Stimulated activated CD4-positive, alpha-beta T cell treated with anti-CD3 and anti-CD28 coated beads, Interleukin-15, amount 100 ng/mL, for 48 hours (primary cell): ENCODE data around the gene TLE7.

ENCODE experiments used
- DNase-seq, 2 donors: peaks; one replicate each; pipeline ENCODE4 v3.0.0-alpha.2; 2020; ENCODE audit warnings: low read depth in 2 of 2

Gene TLE7

DNA sequence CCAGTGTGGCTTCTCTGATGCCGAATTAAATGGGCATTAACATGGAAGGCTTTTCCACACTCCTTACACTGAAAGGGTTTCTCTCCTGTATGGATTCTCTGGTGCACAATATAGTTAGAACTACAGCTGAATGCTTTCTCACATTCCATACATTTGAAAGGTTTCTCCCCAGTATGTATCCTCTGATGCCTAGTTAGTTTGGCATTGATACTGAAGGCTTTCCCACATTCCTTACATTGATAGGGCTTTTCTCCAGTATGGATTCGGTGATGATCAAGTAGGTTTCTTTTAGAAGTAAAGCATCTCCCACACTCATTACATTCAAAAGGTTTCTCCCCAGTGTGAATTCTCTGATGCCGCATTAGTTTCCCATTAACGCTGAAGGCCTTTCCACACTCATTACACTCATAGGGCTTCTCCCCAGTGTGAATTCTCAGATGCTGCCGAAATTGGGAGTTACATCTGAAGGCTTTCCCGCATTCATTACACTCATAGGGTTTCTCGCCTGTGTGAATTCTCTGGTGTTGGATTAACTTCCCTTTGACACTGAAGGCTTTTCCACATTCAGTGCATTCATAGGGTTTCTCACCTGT lies 6.5 kb upstream of the TLE7 start:
- no peak for DNase-seq

DNA sequence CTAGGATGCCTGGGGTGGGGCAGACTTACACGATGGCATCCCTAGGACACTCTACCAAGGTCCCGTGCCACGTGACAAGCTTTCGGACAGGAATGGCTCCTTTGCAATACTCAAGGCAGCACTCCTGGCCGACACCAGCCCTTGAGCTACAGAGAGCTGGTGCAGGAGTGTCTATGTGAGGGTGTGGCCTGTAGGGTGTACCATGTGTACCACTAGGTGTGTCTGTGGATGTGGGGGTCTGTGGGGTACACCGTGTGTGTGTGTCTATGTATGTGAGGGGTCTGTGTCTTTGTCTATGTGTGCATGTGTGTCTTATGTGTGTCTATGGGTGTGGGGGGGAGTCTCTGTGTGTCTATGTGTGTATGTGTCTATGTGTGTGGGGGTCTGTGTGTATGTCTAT lies 1.9 kb upstream of the TLE7 start:
- DNase-seq: no peak

DNA sequence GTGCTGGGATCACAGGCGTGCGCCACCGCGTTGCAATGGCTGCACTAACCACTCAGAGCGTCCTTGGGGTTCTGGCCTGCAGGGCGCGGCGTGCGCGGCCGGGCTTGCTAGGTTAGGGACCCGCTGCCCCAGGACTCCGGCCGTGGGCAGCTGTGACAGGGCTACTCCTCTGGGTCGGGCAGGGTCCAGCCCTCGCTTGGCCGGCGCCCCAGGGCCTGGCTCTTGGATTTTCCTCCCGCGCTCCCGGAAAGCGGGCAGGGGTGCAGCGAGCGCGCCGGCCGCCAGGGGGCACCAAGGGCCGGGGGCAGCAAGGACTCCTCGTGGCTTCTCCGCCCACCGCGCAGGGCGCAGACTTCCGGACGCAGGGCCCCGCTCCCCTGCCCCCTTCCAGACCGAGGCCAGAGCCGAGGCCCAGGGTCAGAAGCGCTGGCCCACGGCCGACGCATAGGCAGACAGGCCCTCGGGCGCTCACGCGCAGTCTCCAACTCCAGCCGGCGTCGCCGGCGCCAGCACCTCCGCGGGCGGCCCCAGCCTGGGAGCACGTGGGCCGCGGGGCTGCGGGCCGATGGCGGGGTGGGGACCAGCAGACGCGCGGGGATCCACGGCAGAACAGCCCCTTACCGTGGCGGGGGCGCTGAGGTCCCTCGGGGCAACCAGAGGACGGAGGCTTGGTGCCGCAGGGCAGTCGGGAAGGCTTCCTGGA lies 355 bp downstream of the TLE7 start:
- DNase-seq: no peak

DNA sequence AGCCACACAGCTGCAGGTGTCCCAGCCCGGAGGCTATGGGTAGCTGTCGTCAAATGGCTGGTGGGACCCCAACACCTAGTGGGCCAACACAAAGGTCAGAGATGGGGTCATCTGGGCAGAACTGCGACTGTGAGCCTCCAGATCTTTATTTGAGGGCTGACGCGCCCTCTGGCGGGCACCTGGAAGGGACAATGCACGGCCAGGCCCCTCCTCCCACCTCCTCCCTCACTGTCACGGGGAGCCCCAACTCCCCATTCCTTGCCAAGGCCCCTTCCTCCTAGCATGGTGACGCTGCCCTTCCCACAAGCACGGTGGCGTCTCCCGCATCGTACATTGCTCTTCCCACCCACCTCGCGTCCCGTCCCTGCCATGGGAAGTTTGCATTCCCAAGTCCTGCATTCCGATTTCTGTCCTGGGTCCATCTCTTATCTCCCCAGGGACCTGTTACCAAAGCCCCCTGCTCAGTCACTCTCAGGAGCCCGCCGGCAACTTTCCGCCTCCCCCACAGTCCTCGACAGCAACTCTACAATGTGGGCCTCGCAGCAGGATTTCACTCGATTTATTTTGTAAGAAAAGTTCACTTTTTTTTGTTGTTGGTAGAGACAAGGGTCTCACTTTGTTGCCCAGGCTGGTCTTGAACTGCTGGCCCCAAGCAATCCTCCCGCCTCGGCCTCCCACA lies 1.0 kb downstream of the TLE7 start:
- no peak for DNase-seq

DNA sequence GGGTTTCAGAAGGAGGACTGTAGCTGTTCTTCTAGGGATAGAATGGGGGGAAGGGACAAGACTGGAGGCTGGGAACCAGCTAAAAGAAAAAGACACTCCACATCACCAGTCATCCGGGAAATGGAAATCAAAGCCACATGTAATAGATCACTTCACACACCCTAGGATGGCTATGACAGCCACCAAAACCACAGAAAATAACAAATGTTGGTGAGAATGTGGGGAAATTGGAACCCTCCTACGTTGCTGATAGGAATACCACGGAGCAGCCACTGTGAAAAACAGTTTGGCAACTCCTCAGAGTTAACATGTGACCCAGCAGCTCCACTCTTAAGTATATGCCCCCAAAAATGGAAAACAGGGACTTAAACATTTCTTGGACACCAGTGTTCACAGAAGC lies 2.3 kb downstream of the TLE7 start:
- no peak for DNase-seq

DNA sequence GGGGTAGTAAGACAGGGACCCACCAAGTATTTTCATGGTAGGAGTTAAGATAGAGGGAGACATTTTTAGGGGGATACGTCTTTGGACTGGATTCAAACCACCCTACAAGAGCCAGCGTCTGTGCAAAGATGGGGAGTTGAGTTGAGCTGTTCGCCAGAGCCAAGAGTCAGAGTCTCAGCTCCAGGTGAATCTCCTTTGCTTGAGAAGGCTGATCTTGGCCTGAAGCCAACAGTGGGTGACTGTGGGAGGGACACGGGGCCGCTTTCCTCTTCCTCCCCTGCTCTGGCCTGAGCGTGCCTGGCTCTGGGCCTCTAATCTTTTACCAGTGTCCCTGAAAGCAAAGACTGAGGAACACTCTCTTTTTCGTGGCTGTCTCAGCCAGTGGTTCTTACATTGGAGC lies 5.4 kb downstream of the TLE7 start:
- no peak for DNase-seq

DNA sequence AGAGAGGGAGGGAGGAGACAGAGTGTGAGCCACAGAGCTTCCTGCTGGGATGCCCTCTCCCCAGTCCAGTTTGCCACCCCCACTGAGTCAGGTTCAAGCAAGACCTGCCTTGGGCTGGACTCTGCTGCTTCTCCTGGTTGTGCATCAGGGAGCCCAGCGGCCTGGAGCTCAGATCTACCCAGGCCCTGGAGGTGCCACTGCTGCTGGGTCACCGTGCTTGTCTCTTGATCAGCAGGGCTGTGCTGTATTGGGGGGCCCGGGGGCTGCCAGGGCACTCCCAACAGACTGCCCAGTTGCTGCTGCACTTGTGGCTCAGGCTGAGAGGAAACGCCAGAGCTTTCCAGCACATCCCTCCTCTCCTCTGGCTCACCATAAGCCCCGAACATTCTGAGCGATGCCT lies 8.9 kb downstream of the TLE7 start:
- no peak for DNase-seq

DNA sequence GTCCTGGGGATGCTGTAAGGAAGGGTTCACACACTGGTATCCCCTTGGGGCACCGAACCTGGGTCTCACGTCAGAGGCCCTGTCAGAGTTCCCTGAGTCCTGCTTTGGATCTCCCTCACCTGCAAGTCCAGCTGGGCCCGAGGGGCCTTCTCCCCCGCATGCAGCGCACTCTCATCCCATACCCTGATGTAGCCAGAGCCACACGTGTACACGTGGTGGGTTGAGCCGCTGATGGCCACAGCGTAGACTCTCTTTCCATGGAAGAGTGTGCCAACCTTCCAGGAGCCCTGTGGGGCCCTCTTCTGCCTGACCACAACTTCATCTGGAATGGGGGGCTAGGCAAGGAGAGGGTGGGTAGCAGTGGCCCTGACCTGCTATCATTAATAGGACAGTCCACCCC lies 9.9 kb downstream of the TLE7 start:
- DNase-seq: no peak

DNA sequence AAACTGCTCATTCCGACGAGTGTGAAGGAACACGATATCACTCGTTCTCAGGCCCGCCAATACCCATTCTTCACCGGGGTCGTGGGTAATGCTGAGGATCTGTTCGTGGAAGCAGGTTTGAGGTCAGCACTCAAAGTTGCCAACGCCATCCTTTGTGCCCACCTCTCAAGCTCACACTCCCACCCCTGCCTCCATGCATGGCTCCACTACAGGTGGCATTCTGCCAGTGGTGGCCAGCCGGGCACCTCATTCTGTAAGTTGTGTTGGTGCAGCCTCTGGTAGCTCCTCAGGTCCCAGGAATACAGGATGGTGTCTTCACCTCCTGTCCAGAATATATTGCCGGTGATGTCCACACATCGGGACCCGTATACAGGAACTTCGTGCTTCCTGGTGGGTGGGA lies 10.7 kb downstream of the TLE7 start:
- no peak for DNase-seq

DNA sequence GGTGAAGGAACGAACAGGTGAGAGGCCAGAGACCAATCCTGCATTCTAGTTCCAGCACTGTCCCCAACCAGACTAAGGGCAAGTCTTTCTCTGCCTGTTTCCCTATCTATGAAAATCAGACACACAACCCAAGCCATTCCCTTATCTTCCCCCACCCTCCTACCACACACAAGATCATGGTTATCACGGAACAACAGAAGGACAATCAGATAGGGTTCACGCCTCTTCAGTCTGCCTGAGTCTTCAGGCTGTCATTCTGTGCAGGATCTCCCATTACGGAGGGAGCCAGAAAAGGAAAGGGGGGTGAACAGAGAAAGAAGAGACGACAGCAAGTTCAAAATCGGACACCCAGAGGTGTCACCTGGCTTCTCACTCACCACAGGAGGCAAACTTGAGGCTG lies 11.1 kb downstream of the TLE7 start:
- DNase-seq: no peak

DNA sequence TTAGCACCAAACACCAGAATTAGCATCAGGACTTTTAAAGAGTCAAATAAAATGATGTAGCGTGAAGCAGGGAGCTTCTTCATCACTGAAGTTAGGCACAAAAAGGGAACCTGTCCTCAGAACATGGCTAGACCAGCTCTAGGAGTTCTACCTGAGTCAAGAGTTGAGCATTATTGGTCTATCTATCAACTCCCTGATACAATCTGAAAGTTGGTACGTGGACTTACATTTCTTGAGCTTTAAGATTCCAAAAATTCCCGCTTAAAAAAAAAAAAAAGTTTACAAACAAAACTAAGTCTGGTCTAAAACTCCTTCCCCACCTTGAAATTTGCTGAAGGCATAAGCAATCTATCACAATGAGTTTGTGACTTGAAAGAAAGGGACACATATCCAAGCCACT lies 12.3 kb downstream of the TLE7 start:
- DNase-seq: no peak

DNA sequence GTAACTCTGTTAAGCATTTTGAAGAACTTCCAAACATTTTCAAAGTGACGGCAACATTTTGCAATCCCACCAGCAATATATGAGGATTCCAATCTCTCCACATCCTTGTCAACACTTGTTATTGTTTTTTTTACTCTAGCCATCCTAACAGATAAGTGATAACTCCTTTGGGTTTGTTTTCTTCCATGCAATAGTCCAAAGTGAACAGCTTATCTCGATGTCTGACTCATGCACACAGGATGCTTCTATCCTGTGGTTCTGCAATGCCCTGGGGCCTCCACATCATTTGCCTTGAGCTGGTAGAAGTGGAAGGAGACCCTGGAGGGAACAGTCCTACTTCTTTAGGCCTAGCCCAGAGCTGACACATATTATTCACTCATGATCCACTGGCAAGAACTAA lies 13.0 kb downstream of the TLE7 start:
- DNase-seq: no peak

DNA sequence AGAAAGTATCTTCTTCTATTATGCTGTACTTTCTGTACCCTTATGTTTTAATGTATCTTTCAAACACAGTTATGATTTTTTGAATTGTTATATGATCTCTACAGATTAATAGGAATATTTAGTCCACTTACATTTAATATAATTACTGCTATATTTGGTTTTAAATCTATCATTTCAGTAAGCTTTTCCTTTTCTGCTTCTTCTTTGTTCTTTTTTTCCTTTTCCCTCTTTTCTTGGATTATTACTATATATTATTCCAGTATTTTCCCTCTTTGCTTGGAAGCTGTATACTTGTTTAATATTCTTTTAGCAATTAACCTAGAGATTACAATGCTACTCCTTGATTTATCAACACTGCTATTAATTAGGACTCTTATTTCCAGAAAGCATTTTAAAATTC lies 13.5 kb downstream of the TLE7 start:
- DNase-seq: no peak

DNA sequence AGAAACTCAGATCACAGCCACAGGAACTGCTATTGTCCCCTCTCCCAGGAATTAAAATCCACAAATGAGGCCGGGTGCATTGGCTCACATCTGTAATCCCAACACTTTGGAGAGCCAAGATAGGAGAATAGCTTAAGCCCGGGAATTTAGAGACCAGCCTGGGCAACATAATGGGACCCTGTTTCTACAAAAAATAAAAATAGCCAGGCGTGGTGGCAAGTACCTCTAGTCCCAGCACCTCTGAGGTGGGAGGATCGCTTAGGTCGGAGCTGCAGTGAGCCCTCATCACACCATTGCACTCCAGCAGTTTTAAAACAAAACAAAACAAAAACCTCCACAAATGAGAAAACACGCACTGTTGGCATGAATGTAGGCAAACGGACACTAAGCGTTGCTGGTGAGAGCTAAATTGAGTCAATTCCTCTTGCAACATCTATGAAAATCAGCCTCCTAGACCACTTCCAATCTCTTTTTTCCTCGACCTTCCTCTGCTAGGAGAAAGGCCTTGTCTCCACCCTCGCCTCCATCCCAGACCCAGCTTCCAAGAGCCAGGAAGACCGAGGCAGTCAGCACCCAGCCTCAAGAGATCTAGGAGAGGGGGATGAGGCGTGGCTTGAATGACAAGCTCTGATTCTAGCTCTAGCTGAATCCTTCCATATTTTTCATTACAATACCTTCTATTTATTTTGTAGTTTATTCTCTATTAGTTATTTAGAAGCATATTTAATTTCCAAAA lies 14.8 kb downstream of the TLE7 start:
- no peak for DNase-seq

DNA sequence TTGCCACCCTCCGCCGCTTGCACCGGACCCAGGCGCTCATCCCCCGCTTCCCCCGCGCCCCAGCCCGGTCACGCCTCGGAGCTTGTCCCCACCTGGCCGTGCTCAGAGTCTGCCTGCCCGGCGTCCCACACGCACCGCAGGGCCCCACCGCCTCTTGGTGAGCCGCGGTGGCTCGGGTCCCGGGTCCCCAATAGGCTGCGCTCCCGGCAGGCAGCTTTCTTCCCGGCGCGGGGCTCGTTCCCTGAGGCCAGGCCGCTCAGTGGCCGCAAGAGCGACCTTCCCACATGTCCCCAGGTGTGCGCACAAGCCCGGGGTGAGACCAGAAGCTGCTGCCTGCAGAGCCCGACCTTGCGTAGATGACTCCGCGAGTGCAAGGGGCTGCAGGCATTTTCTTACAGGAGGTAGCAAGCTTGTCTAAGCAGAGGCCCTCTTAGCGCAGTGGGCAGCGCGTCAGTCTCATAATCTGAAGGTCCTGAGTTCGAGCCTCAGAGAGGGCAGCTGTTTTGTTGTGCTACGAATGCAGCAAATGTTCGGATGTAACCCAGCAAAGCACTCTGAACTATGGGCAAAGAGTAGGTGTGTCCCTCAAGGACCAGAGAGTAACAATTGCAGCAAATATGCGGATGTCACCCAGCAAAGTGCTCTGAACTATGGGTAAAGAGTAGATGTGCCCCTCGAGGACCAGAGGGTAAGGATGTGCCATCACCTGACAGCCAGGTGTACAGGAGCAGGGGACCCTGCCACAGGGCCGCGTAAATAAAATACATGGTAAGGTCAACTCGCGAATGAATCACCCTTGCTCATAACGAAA lies 15.6 kb downstream of the TLE7 start:
- DNase-seq: peak; percentile 17 to 21

DNA sequence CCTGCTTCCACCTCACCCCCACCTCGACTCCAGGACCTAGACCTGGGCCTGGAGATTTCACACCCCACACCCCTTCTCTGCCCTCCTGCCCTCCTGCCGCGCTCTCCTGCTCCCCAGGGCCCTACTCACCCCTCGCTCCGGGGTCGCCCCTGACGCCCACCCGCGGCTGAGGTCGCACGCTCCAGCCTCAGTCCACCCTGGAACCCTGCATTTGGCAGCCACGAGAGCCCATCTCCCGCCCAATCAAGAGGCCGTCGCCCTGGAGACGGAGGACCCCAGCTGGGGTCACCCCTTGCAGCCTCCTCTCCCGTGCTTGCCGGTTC lies 16.1 kb downstream of the TLE7 start:
- DNase-seq: no peak

DNA sequence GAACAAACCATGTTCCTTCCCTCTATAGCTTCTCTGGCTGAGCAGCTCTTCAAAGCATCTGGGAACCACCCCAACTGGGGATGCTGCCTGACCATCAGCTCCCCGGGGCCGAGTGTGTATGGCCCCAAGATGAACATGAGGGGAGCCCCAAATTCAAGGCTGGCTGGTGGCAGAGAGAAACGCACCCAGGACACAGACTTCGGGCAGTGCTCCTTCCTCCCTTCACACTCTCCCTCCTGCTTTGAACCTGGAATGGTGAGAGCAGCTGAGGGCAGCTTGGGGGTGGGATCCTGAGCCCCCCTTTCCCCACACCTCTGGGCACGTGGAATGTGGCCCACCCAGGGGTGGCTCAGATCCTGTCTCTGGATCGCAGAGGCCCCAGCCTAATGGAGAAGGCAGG lies 17.2 kb downstream of the TLE7 start:
- no peak for DNase-seq

DNA sequence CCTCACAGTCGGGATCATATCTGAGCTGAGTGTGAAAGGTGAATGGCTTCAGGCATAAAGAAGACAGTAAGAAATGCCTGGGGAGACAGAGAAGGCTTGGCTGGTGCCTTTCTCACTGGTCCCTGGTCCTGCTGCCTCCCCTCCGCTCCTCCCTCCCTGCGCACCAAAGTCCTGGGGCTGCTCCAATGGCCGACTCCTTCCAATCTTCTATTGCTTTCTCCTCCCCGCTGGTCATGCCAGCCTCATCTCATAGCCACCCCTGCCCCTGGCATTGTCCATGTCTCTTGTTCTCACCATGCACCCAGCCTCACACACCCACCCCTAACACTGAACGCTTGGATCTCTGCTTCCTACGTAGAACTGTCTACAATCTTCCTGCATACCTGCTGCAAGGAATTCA lies 18.0 kb downstream of the TLE7 start:
- no peak for DNase-seq

DNA sequence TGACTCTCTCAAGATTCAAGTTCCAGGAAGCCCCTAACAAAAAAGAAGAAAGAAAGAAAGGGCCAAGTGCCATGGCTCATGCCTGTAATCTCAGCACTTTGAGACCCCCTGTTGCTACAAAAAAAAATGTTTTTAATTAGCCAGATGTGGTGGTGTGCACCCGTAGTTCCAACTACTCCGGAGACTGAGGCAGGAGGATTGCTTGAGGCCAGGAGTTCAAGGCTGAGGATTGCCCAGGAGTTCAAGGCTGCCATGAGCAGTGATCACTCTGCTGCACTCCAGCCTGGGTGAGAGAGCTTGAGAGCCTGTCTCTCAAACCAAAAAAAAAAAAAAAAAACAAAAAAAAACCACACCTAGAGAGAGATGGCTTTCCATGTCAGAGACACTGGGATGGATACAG lies 18.8 kb downstream of the TLE7 start:
- DNase-seq: no peak

DNA sequence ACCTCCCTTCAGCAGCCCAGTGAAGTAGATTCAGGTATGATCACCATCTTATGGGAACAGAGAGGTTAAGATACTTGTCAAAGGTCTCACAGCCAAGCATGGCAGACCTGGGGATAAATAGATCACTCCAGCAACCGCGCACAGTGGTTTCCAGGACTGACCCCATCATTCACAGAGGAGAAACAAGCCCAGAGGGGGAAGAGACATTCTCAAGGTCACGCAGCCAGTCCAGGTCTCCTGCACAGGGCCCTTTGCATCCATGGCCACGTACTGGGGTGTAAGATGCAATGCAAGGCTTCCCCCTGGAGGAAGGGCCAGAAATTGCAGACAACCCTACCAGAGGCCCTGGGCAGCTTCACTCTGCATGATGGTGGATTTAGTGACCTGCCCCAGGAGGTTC lies 19.9 kb downstream of the TLE7 start:
- peak in 1 of 2 donors; percentile 10 for DNase-seq

DNA sequence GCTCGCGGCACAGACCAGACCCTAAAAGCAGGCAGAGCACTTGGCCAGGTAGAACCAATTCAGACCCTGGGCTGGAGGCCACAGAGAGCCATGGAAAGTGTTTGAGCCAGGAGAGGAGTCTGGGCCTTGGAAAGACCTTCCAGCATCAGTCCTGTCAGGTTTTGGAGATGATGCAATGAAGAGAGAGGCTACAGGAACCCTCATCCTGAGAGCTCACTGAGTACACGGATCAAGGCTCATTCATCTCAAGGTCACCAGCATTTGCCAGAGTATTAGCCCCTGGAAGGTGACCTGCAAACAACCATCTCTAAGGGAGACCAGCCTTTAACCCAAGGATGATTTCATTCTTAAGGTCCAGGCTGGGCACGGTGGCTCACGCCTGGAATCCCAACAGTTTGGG lies 27.8 kb downstream of the TLE7 start:
- DNase-seq: no peak

DNA sequence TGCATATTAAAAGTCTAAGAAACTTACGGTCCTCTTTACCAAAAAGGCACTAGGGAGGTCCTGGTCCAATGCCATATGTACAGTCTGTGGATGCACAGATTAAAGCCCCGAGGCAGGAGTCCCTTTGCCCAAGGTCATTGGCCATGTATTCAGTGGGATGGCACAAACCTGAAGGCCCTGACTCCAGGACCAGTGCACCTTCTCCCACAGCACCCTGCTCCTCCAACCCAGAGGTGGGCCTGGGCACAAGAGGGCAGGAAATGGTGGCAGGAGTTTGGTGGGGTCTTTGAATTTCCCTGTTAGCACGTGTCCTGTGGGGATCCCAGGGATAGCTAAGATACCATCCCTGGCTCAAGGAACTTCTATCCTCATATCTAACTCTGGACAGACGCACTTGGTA lies 28.5 kb downstream of the TLE7 start:
- no peak for DNase-seq
